MM.1S (cell line): ENCODE data around the gene ARR3.

Source experiments
- DNase-seq: peaks from one replicate; pipeline ENCODE4 v3.0.0-alpha.2; 2015
- H2AFZ ChIP-seq: fragments of 300-600 bp; sonication (generic); 2 replicates; pipeline ENCODE4 v1.6.0; 2016; ENCODE audit warnings: antibody characterized with exemption, low read length
- H3F3A ChIP-seq: fragments of 300-600 bp; sonication (generic); 2 replicates; pipeline ENCODE4 v1.6.1; 2016; ENCODE audit warnings: mild to moderate bottlenecking, antibody characterized with exemption, low read length, moderate library complexity, mixed read lengths; ENCODE audit not compliant: insufficient read depth
- H3K27ac ChIP-seq: fragments of 300-600 bp; sonication (generic); 2 replicates; pipeline ENCODE4 v1.5.1; 2016; ENCODE audit warnings: mild to moderate bottlenecking, low read length
- H3K27me3 ChIP-seq: fragments of 300-600 bp; sonication (generic); replicated peaks from 2 replicates; pipeline ENCODE4 v1.6.0; 2016; ENCODE audit warnings: low read length; ENCODE audit not compliant: insufficient read depth
- H3K36me3 ChIP-seq: fragments of 300-600 bp; sonication (generic); replicated peaks from 2 replicates; pipeline ENCODE4 v1.6.1; 2016; ENCODE audit warnings: mild to moderate bottlenecking, low read length, mixed read lengths; ENCODE audit not compliant: insufficient read depth
- H3K4me1 ChIP-seq: fragments of 300-600 bp; sonication (generic); 2 replicates; pipeline ENCODE4 v1.6.1; 2016; ENCODE audit warnings: low read length, mixed read lengths
- H3K4me2 ChIP-seq: fragments of 300-600 bp; sonication (generic); 2 replicates; pipeline ENCODE4 v1.6.0; 2016; ENCODE audit warnings: low read depth, low read length
- H3K4me3 ChIP-seq: fragments of 300-600 bp; sonication (generic); 2 replicates; pipeline ENCODE4 v1.5.1; 2016; ENCODE audit warnings: low read length, mixed read lengths
- H3K79me2 ChIP-seq: fragments of 300-600 bp; sonication (generic); 2 replicates; pipeline ENCODE4 v1.6.1; 2016; ENCODE audit warnings: mixed run types, low read length, mixed read lengths
- H3K9ac ChIP-seq: fragments of 300-600 bp; sonication (generic); 2 replicates; pipeline ENCODE4 v1.6.1; 2016; ENCODE audit warnings: low read length, mixed read lengths
- H3K9me2 ChIP-seq: fragments of 300-600 bp; sonication (generic); replicated peaks from 2 replicates; pipeline ENCODE4 v1.6.1; 2016; ENCODE audit warnings: mild to moderate bottlenecking, low read length, mixed read lengths; ENCODE audit not compliant: insufficient read depth
- H3K9me3 ChIP-seq: fragments of 300-600 bp; sonication (generic); replicated peaks from 2 replicates; pipeline ENCODE4 v1.6.1; 2016; ENCODE audit warnings: mild to moderate bottlenecking, low read length, mixed read lengths; ENCODE audit not compliant: insufficient read depth
- H4K20me1 ChIP-seq: fragments of 300-600 bp; sonication (generic); 2 replicates; pipeline ENCODE4 v1.6.1; 2016; ENCODE audit warnings: mild to moderate bottlenecking, low read length, moderate library complexity, mixed read lengths; ENCODE audit not compliant: insufficient read depth
- EZH2 ChIP-seq: fragments of 300-600 bp; sonication (generic); optimal IDR thresholded peaks from 2 replicates; pipeline ENCODE3; 2017; ENCODE audit warnings: low read depth, mild to moderate bottlenecking, antibody characterized with exemption, low read length, mixed read lengths
- EZH2phosphoT487 ChIP-seq: fragments of 300-600 bp; sonication (generic); IDR thresholded peaks from 2 replicates; pipeline ENCODE4 v1.6.1; 2018; ENCODE audit warnings: antibody characterized with exemption, low read length
- TF ChIP-seq, protein P1 (sequence below): fragments of 300-600 bp; sonication (generic); IDR thresholded peaks from 2 replicates; pipeline ENCODE4 v1.5.1; 2016; ENCODE audit warnings: antibody characterized with exemption, low read length, mixed read lengths

ARR3 gene

GRCh38 chrX:70257423-70258288, 10.5 kb upstream of the ARR3 start:
- H3K27ac ChIP-seq = no peak overlapping the region
- H3K9me2 ChIP-seq = no peaks in the 10 kb centered on the region
- no peak overlapping the region for H3K9ac ChIP-seq
- H3F3A ChIP-seq = no peaks in the 10 kb centered on the region
- no peaks in the 10 kb centered on the region for H4K20me1 ChIP-seq
- H3K4me1 ChIP-seq = no peaks in the 10 kb centered on the region
- no peak overlapping the region for H2AFZ ChIP-seq
- H3K79me2 ChIP-seq = no peaks in the 10 kb centered on the region
- no peak for DNase-seq
- H3K36me3 ChIP-seq = no peaks in the 10 kb centered on the region
- H3K4me3 ChIP-seq = no peak overlapping the region
- H3K9me3 ChIP-seq = no peaks in the 10 kb centered on the region
- no peaks in the 10 kb centered on the region for H3K27me3 ChIP-seq
- TF ChIP-seq EZH2 (no peak), EZH2phosphoT487 (no peak)
- TF ChIP-seq, protein P1, sequence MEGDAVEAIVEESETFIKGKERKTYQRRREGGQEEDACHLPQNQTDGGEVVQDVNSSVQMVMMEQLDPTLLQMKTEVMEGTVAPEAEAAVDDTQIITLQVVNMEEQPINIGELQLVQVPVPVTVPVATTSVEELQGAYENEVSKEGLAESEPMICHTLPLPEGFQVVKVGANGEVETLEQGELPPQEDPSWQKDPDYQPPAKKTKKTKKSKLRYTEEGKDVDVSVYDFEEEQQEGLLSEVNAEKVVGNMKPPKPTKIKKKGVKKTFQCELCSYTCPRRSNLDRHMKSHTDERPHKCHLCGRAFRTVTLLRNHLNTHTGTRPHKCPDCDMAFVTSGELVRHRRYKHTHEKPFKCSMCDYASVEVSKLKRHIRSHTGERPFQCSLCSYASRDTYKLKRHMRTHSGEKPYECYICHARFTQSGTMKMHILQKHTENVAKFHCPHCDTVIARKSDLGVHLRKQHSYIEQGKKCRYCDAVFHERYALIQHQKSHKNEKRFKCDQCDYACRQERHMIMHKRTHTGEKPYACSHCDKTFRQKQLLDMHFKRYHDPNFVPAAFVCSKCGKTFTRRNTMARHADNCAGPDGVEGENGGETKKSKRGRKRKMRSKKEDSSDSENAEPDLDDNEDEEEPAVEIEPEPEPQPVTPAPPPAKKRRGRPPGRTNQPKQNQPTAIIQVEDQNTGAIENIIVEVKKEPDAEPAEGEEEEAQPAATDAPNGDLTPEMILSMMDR = no peak
- H3K4me2 ChIP-seq = no peak overlapping the region

DNA sequence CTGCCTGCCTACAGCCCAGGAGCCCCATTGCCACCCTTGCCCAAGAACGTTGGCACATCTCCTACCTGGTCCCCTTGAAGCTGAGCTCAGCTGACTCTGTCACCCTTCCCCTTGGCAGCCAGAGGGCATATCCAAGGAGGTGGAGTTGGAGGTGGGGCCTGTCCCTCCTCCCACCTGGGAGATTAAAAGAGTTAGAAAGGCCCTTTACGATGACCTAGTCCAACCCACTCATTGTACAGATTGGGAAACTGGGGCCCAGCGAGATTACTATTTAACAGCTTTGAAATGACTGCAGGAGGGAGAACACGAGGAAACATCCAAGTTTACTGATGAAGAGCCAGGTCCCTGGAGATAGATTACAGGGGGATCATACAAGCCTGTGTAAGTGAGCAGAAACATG, 8.0 kb upstream of the ARR3 start, which contains the start of gene P2RY4:
TSS of gene P2RY4 (minus strand) at position 101 of the 400 bp plus-strand sequence. CDS start 580 bp downstream, outside the sequence.
- H2AFZ ChIP-seq = no peak within 1 kb of the TSS
- no peaks in the 10 kb centered on the region for H3K9me2 ChIP-seq
- H3K4me3 ChIP-seq = no peak within 1 kb of the TSS
- H3K27ac ChIP-seq = no peak within 1 kb of the TSS
- no peaks in the 10 kb centered on the region for H3K79me2 ChIP-seq
- no peaks in the 10 kb centered on the region for H3F3A ChIP-seq
- H3K9ac ChIP-seq = no peak within 1 kb of the TSS
- H3K4me1 ChIP-seq = no peaks in the 10 kb centered on the region
- no peaks in the 10 kb centered on the region for H3K9me3 ChIP-seq
- no peaks in the 10 kb centered on the region for H4K20me1 ChIP-seq
- H3K27me3 ChIP-seq = no peaks in the 10 kb centered on the region
- no peaks in the 10 kb centered on the region for H3K36me3 ChIP-seq
- H3K4me2 ChIP-seq = no peak within 1 kb of the TSS
- TF ChIP-seq, protein P1 = no peak
- no peak for TF ChIP-seq EZH2phosphoT487
- no peak for TF ChIP-seq EZH2
- no peak for DNase-seq

DNA sequence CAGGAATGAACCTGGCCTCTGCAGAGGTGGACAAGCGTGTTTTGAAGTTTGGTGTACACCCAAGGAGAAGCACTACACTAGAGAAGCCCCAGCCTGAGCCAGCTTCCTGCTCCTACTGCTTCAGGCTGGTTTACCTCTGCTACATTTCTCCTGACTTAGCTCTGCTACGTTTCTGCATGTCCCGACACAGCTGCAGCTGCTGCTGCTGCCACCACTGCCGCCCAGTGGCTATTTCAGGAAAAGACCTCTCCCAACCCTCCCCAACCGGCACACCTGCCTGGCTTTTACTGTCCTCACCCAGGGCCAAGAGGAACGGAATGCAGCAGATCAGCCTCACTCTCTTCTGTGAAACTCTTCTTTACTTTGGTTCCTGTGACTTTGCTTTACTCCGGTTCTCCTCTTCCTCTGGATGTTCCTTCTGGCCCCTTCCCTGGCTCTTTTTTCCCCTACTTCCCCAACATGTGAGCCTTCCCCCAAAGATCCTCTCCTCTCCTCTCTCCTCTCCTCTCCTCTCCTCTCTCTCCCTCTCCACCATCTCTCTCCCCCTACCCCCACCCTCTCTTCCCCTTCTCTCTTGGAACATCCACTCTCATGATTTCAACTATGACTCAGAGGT, 5.1 kb upstream of the ARR3 start:
- DNase-seq = peak; percentile 46

More for the DNA sequence above, 5.1 kb upstream of the ARR3 start:
- Histone ChIP-seq H4K20me1 (no peaks in the 10 kb centered on the region), H3K4me3 (no peak overlapping the region), H3K79me2 (no peaks in the 10 kb centered on the region), H3K27me3 (no peaks in the 10 kb centered on the region), H3F3A (no peaks in the 10 kb centered on the region), H3K36me3 (no peaks in the 10 kb centered on the region), H3K9me2 (no peaks in the 10 kb centered on the region), H3K9ac (no peak overlapping the region), H3K27ac (no peak overlapping the region), H3K4me1 (no peaks in the 10 kb centered on the region), H3K4me2 (no peak overlapping the region), H2AFZ (no peak overlapping the region), H3K9me3 (no peaks in the 10 kb centered on the region)
- no peak for TF ChIP-seq EZH2
- TF ChIP-seq, protein P1 = peak; percentile 50
